HG03045 (cell line): Measurements from ENCODE around the gene CD44.

Experiments
- ATAC-seq: cut with Tn5 transposase; IDR thresholded peaks from one replicate; pipeline ENCODE4 v1.9.1; 2021; ENCODE audit warnings: mild to moderate bottlenecking, moderate library complexity; ENCODE audit not compliant: unreplicated experiment

Gene CD44

DNA sequence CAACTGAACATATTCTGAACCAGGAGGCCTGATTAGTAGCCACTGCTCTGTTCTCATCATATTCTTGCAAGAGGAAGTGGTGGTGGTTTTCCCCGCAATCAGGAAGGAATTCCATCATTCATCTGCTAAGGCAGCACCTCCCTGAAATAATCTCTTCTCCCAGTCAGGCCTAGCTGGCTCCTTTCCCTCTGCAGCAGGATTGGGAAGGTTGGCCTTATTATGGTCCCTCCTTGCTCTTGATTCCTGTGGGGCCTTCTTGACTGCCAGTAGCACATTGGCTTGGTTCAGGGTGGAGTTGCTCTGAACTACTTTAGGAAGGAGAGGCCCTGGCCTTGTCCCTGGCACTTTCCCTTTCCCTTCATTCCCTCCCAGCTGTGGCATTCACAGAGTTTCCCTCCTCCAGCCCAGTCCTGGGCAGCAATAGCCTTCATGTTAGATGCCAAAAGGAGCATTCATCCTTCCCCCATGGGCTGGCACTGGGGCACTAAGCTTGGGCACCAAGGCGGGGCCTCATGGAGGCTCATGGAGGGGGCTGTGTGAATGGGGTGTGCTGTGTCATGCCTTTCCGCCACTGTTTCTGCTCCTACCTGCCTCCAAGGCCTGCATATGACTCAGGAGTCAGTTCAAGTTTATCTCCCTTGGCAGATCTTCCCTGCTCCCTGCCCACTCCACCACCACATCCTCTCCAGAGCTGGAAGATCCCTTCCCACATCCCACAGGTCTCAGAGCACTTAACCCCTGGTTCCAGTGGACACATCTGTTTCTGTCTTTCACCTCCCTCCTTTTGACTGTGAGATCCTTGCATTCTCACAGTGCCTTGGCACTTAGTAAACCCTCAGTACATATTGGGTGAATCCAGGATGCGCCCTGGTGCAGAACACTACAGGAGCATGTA, 27.6 kb upstream of the CD44 start:
- no peak for ATAC-seq

- no peak for ATAC-seq
Observed at GRCh38 chr11:35112056-35112845, 26.7 kb upstream of the CD44 start.

DNA sequence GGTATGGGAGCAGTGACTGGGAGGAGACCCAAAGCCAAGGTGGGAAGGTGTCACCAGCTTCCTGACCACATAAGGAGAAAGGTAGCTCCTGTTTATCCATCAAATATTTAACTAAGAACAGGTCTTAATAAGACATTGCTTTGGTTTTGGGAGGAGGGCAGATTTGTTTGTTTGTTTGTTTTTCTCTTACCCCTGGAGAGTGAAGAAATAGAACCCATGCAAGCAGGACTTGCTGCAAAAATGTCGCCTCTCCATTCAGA, 26.2 kb upstream of the CD44 start:
- no peak for ATAC-seq

- ATAC-seq, result no peak
Observed at GRCh38 chr11:35114906-35115687, 23.9 kb upstream of the CD44 start.

DNA sequence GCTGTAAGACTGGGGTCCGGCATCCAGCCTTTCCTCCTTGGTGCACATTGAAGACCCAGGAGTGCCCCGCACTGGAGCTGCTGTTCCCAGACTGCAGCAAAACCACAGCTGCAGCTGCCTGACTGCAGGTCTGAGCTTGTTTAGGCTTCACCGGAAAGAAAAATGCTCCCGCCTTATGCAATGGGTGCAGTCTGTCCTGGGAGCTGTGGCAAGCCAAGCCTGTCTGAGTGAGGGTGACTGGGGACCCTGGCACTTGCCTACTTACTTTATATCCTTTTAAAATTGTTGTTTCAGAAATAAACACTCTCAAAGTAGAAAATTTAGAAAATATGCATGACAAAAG, 23.3 kb upstream of the CD44 start:
- ATAC-seq, result no peak

DNA sequence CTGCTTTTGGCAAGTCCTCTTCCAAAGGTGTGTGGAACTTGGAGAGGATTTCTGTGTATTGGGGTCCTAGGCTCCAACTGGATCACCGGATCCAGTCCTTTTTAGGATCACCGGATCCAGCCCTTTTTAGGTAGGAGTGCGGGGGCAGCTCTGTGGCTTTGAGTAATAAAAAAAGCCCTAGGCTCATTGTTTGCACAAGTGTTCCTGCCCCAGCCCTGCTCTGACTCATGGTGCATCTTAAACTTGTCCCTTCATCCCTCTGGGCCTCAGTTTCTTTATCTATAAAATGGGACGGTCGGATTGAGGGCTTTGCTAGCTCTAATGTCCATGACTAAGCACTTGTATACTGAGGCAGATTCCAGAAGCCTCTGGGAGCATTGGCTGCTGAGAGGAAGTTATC, 22.7 kb upstream of the CD44 start:
- no peak for ATAC-seq

GRCh38 chr11:35116762-35117640, 22.0 kb upstream of the CD44 start:
- no peak for ATAC-seq

- peak; percentile 72 for ATAC-seq
Observed at GRCh38 chr11:35118906-35119305, 20.1 kb upstream of the CD44 start.

- ATAC-seq, result no peak
Observed at GRCh38 chr11:35121326-35121865, 17.6 kb upstream of the CD44 start.

GRCh38 chr11:35122308-35122707, 16.7 kb upstream of the CD44 start:
- ATAC-seq, result no peak

DNA sequence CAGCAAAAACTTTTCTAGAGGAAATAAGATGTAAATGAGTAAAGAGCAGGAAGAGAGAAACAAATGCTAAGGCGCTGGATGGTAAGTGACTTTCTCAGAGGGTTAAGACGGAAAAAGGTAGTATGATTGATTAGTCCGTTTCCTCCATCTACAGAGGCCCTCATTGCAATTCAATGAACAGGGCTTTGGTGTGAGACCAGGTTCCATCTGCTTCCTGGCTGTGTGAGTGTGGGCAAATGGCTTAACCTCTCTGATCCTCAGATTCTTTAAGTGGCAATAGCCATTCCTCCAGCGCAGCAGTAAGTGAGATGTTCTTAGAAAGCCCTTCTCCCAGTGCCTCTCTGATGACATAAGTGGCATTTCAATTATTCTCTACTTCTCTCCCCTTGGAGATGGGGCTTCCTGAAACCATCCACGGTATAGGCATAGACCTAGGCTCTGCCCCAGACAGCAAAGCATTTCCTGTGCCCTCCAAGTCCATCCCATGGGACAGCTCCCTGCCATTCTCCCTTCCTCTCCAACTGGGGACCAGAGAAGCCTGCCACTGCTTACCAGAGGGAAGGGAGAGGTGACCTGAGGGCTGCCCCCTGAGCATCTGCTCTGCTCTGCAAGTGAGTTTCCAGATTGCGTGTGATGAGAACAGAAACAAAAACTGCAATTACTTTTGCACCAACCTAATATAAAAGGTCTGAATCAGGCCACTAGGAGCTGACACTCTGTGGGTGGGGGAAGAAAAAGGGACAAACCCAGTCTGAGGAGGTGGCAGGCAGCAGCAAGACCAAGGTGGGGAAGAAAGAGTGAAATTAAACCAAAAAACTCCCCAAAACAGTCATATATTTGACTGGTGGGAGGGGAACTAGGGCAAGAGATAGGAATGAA, 12.7 kb upstream of the CD44 start:
- ATAC-seq, result peak; percentile 48

DNA sequence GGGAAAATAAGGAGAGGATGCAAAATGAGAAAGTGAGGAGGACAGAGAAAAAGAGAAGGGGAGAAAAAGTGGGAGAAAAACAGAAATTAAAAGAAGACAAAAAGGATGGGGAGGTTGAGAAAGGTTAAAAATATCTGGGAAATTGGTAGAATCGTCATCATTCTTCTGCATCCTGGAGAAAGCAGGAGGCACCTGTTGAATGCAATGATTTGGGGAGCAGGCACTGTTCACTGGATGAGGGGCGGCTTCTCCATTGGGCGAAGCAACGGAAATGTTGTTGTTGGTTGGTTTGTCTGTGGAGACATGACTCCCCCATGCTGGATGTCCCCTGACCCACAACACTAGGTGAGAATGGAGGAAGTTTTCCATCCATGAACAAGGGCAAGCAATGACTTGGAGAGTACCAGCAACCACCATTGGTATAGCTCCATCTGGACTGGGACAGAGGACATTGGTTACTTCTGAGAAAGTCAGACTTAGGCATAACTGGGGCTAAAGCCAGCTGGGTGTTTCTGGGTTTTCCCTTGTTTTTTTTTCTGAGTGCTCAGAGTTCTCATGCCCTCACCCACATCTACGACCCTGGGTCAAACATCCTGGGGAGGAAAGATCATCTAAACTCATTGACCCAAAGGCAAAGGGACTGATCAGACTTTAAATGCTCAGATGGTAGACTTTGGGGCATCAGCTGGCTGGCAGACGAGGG, 11.9 kb upstream of the CD44 start:
- no peak for ATAC-seq

GRCh38 chr11:35127619-35128018, 11.4 kb upstream of the CD44 start:
- ATAC-seq, result no peak

GRCh38 chr11:35131094-35131493, 7.9 kb upstream of the CD44 start:
- ATAC-seq, result no peak

GRCh38 chr11:35131886-35132285, 7.1 kb upstream of the CD44 start:
- no peak for ATAC-seq

DNA sequence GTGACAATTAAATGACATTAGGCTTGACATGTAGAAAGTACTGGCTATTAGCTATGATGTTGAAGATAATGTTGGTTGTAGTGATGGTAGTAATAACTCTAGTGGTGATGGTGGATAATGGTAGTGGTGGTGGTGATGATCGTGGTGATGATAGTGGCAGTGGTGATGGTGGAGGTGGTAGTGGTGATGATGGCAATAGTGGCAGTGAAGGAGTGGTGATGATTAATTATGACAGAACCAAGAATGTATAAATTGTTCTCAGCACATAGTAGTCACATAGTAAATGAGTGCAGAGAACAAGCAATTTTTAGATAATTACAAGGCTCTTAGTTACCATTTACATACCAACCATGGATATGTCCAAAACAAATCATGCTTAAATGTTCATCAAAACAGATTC, 5.3 kb upstream of the CD44 start:
- ATAC-seq, result no peak

DNA sequence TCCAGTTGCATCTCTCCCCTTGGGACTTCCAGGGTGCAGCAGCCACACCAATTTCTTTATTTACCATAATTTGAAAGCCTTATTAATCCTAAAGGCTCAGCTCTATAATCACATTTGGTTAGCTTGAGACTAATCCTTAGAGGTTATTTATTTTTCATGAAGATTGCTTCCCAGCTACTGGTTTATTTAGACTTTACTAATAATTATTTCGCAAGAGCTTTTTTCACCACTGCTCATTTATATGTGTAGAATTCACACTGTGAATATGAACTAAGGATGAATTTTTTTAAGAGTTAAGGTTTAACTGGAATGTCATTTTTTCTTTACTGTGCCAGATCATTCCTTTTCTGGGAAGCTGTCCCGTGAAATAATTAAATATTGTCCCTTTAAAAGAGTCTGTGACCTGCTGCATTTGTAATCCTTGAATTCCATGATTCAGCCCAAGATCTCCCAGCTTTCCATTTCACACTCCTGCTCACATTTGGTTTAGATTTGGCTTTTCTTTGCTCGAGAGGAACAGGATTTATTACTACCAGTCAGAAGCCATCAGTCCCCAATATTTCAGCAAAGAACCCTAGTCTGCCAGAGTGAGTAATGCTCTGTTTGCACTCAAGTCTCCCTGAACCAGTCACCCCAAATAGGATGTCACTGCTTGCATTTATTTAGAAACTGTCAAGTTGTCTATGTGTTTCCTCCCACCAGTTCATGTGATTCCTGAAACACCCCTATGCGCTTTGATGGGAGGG, 4.4 kb upstream of the CD44 start:
- no peak for ATAC-seq

DNA sequence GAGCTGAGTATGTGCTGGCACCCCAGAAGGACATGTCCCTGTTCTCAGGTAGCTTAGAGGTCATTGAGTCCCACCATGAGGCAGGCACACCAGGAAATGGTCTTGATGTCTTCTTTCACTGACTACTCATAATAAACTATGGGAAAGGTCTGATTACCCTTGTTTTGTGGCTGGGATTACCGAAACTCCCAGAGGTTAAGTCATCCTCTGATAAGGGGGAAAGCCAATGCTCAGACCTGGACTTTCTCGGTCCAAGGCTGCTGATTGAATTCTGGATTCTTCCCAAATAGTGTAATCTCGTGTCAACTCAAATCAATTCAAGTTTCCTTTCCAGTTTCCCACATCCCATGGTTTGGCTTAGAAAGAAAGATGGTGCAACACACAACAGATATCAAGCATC, 3.7 kb upstream of the CD44 start:
- ATAC-seq, result no peak
